Activated CD4-positive, alpha-beta T cell treated with anti-CD3 and anti-CD28 coated beads for 48 hours (primary cell): ENCODE results near the gene MRPL19.
A peak's percentile ranks its signal among the peaks of the same experiment; 100 is the strongest.

Experiments used
- DNase-seq: peaks from one replicate; pipeline ENCODE4 v3.0.0-alpha.2; 2020

Gene MRPL19

GRCh38 chr2:75646583-75647425 is at the start of gene MRPL19:
Gene MRPL19 (plus strand): TSS chr2:75646783. CDS start chr2:75646808, 25 bp downstream.
- peak; percentile 83 for DNase-seq

DNA sequence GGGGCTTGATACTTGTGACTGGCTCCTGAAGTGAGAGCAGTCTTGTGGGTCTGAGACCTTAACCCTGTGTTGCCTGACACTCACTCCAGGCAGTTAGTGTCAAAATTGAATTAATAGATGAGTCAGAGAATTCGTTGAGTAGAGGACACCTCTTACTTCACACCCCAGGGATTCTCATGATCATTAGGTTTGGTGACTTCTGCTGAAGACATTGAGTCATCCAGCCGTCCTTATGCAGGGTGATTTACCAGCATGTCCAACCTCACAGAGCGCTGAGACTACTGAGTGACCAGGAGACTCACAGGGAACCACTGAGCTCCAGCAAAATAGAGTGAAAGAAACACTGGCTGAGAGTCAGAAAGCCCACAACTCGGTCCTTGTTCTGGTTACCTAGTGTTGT is 49.8 kb upstream of the MRPL19 start:
- DNase-seq: no peak

DNA sequence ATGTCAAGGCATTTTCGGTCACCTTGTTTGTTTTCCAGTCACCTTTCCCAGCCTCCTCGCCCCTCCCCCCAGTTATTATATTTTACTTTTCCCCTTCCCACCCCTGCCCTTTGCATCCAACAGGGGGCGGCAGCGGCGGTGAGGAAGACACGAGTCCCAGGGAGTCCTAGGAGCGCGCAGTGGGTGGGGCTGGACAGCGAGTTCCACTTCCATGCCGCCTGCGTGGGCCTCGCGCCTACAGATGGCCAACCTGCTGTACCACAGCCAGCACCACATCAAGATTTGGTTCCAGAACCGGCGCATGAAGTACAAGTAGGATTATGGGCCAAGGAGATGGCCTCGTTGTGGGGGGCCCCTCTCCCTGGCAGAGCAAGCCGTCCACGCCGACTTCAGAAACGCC is 48.6 kb upstream of the MRPL19 start:
- no peak for DNase-seq

GRCh38 chr2:75598589-75599155 is 47.9 kb upstream of the MRPL19 start:
- no peak for DNase-seq

- DNase-seq: no peak
Measured at GRCh38 chr2:75600461-75601011, 46.0 kb upstream of the MRPL19 start.

GRCh38 chr2:75602724-75603342 is 43.8 kb upstream of the MRPL19 start:
- DNase-seq: no peak

- no peak for DNase-seq
Measured at GRCh38 chr2:75603477-75603876, 43.1 kb upstream of the MRPL19 start.

- DNase-seq: no peak
Measured at GRCh38 chr2:75604484-75604883, 42.1 kb upstream of the MRPL19 start.

- no peak for DNase-seq
Measured at GRCh38 chr2:75605770-75606529, 40.6 kb upstream of the MRPL19 start.

GRCh38 chr2:75606761-75607399 is 39.7 kb upstream of the MRPL19 start:
- DNase-seq: no peak

GRCh38 chr2:75607400-75607798 is 39.2 kb upstream of the MRPL19 start:
- DNase-seq: no peak

DNA sequence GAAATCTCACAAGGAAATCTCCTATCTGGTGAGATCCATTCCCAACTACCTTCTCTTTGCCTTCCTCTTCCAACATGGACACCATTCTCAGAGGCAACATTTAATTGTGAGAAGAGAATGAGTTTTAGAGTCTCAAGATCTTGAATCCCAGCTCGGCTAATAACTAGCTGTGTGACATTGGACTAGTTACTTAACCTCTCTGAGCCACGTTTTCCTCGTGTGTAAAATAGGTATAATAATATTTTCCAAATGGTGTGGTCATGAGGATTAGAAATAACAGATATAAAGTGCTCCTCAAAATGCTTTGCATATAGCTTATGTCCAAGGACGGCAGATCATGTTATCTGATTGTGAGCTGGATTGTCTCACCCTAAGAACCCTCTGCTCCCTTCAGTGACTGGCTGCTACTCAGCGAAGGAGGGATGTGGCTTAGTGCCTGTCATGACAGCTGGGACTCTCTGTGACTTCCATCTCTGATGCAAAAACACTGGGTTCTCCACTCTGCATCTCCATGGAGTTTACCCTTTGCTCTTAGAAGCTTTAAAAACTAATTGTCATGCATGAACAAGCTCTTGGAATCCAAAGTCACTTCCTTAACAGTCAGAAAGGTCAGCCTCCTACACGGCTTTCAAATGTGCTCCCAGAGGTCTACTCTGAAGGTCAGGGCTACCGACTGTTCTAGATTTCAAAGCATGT is 38.4 kb upstream of the MRPL19 start:
- no peak for DNase-seq

DNA sequence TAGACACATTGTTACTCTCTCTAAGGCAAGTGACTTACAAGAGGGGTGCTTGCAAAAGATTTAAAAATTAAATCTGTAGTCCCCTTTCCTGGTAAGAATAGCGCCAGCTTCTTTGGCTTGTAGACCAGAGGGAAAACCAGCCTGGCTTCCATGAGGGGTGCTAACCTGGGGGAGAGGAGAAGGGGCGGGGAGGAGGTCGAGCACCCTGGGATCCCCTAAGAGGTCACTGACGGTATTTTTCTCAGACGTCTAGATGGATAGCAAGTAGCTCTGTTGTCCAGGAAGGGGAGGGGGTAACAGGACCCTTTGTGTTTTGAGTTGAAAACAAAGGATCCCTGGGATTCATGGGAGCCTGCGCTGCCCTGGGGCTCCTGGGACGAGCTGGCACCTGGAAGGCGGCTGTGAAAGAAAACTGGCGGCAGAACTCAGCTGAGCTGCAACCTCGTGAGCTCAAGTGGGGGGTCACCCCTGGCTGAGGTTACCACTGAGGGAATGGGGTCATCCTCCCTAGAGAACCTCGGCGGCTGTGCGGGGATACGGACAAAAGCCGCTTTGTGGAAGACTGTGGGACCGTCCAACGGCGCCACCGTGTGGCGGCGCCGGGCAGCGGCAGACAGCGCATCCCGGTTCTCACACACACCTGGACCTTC is 37.8 kb upstream of the MRPL19 start:
- peak; percentile 69 for DNase-seq

DNA sequence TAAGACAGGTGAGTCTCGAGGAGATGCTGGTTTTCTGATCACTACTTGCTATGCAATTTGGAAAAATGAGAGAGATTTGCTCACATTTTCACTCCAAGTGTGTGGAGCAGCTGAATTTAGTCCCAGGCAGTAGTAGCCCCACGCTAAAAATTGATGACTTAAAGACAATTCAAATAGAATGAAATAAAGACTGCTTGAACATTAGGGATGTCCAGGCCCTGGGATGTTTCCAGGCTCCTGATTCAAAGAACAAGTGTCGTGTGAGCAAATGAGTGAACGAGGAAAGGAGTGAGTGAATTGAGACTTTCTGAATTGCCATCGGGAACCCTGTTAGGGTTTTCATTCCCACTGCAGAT is 37.3 kb upstream of the MRPL19 start:
- DNase-seq: no peak

DNA sequence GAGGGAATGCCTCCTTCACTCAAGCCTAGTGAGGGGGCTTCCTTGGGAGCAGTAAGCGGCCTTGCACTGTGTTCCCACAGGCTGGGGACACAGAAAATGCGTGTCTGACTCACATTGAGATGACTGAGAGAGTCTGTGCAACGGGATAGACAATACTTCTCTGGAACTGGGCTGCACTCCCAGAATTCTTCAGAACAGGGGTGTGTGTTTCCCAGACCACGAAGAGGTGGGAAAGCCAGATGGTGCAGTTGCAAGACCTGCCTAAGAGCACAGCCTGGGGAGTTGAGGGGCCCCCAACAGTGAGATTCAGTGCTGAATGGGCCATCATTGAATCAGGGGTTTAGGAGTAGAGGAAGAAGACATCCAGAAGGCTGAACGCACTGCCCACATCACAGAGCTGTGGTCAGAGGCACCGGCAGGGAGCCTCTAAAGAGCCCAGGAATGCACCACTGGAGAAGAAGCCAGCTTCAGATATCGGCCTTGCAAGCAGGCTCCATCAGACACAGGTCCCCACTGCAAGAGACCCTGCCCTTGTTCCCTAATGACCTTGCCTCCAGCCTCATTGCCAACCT is 36.6 kb upstream of the MRPL19 start:
- no peak for DNase-seq

- no peak for DNase-seq
Measured at GRCh38 chr2:75610671-75611070, 35.9 kb upstream of the MRPL19 start.

GRCh38 chr2:75612108-75612861 is 34.3 kb upstream of the MRPL19 start:
- DNase-seq: no peak

DNA sequence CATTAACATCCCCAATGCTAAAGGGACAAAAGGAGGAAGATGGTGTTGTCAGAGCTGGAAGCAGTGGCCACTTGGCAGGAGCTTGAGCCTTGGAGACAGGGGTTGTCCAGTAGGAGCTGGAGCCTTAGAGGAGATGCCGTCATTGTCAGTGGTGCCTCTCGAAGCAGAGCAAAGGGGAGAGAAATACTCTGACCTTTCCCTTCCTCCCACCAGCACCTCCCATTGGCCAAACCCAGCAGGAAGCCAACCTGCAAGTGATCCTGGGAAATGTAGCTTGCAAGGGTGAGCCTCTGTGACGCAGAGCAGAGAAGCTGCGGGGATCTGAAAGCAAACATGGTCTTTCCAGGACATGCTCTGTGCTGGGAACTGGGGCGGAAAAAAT is 33.7 kb upstream of the MRPL19 start:
- DNase-seq: no peak

DNA sequence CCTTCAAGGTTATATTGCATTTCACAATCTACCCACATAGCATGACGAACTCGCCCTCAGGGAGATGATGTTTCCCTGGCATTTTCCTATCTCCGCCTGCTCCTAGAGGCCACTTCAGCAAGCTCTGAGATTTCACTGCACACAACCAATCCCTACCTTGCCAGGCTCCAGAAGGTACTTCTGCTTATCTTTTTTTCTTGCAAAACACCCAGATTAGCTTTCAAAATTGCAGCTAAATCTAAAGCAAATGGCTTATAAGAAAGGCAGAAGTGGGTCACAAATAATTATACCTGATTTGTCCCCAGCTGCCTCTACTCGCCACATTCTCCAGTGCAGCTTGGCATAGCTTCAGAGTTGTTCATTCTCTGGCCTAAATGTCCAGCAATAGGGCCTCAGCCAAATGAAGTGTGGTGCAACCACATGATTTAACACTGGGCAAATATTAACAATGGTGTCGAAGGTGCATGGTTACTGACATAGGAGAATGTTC is 32.4 kb upstream of the MRPL19 start:
- DNase-seq: no peak

- DNase-seq: no peak
Measured at GRCh38 chr2:75616406-75616805, 30.2 kb upstream of the MRPL19 start.
